ENCODE measurements around the gene HDAC10.

DNA sequence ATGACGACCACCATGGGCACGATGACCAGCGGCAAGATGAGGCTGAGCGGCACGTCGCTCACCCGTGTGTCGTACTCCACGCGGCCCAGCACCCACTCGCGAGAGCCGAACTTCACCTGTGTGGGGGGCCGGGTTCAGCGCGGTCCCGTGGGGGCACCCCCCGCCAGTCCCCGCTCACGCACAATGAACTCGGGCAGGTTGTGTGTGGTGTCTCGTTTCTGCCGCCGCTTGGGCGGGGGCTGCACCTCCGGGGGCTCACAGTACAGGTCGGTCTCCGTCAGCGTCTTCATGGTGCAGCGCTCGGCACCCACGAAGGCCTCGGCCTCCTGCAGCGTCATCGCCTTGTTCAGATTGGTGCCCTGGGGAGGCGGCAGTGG lies 30.3 kb upstream of the HDAC10 start:
- TF ChIP-seq EZH2 (IDR thresholded peaks at IDR 0.05) (no peak), POLR2AphosphoS5 (IDR thresholded peaks at IDR 0.05; ENCODE audit: borderline replicate concordance, low read depth, low read length) (no peak)
